Heart left ventricle (tissue), 13 donors: ENCODE measurements around the gene MAPK8.

ENCODE experiments used
- POLR2A ChIP-seq, 2 donors: fragments of 450-650 bp; IDR thresholded peaks; one replicate each; pipeline ENCODE4 v1.6.1; 2017; ENCODE audit warnings: antibody characterized with exemption in 2 of 2, mild to moderate bottlenecking in 2 of 2, moderate library complexity in 2 of 2
- TF ChIP-seq, protein P1 (sequence below), 12 donors: fragments of 200-600 bp; sonication (generic) in 4 of 12; IDR thresholded peaks; one replicate each; pipeline versions ENCODE4 v1.5.0 to v1.8.0; 2018 to 2022; ENCODE audit warnings: antibody characterized with exemption in 12 of 12, mild to moderate bottlenecking in 5 of 12
- donor health status: ischemic (EF 13 %, LVEDD 7.1; RV severe dilation, severe dysfunction).
- donor health status: DM: no; HTN: yes; CAD: no.
- donor health status: DM: no; HTN: no; CAD: no.
- donor health status: ischemic (EF 25% LVEDD 6.9; RV normal size, moderate dysfunction).
- donor health status: ischemic (EF 25% LVEDD 5.7; RV mildly dilated, moderate dysfunction).
- donor health status: ischemic (EF 35%, LVEDD 5.7; RV mildly dilated, moderate dysfunction).
- donor health status: nonischemic (EF 11% LVEDD 7.7; RV severe dilation, severe dysfunction).
- donor health status: DM: yes; HTN: yes; CAD: no.
- donor health status: PGD.
- donor health status: ischemic (EF 29% LVEDD 5.4; RV normal size, mild dysfunction).
- donor health status: nonischemic (EF 23%, LVEDD 6.1; RV moderate dilation, normal function).

DNA sequence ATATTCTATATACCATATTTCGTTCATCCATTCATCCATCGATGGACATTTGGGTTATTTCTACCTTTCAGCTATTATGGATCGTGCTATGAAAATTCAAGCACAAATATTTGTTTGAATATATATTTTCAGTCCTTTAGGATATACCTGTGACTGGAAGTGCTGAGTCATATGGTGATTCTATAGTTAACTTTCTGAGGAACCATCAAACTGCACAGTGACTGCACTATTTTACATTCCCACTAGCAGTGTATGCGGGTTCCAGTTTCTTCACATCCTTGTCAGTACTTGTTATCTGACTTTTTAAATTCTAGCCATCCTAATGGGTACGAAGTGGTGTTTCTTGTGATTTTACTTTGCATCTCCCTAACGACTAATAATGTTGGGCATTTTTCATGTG lies 104.0 kb downstream of the MAPK8 start:
- TF ChIP-seq, protein P1, sequence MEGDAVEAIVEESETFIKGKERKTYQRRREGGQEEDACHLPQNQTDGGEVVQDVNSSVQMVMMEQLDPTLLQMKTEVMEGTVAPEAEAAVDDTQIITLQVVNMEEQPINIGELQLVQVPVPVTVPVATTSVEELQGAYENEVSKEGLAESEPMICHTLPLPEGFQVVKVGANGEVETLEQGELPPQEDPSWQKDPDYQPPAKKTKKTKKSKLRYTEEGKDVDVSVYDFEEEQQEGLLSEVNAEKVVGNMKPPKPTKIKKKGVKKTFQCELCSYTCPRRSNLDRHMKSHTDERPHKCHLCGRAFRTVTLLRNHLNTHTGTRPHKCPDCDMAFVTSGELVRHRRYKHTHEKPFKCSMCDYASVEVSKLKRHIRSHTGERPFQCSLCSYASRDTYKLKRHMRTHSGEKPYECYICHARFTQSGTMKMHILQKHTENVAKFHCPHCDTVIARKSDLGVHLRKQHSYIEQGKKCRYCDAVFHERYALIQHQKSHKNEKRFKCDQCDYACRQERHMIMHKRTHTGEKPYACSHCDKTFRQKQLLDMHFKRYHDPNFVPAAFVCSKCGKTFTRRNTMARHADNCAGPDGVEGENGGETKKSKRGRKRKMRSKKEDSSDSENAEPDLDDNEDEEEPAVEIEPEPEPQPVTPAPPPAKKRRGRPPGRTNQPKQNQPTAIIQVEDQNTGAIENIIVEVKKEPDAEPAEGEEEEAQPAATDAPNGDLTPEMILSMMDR (IDR thresholded peaks at IDR 0.05), result no peak
- no peak for TF ChIP-seq POLR2A (IDR thresholded peaks at IDR 0.05)
